WTC11 (cell line): ENCODE measurements around the gene NELFCD. TPM values are rescaled to one million over a fixed set of nuclear protein-coding genes. Genes with fewer than 3 reads are reported as not detected.

Source experiments
- ATAC-seq: fragments of 200-7000 bp; cut with Tn5 transposase; 2 replicates; pipeline ENCODE4 v1.10.0; 2021; ENCODE audit warnings: mild to moderate bottlenecking, moderate library complexity
- CTCF ChIA-PET: fragments of 300-600 bp; sonication (Branson Sonifier 250); formaldehyde crosslinking; loops from one replicate; lab custom pipeline; 2021; ENCODE audit warnings: antibody characterized with exemption; lab: Charles Lee
- POLR2A ChIA-PET: fragments of 350-600 bp; sonication (Branson Sonifier 250); formaldehyde crosslinking; loops from one replicate; lab custom pipeline; 2021; ENCODE audit warnings: antibody characterized with exemption; lab: Charles Lee
- DNase-seq: peaks from one replicate; pipeline ENCODE4 v3.0.0; 2021; ENCODE audit warnings: low spot score
- H3K27ac Mint-ChIP-seq: 2 replicates; pipeline ENCODE4 v1.8.0; 2021; ENCODE audit warnings: mixed read lengths
- H3K27me3 Mint-ChIP-seq: 2 replicates; pipeline ENCODE4 v1.8.0; 2021; ENCODE audit warnings: low read depth, mild to moderate bottlenecking, moderate library complexity, mixed read lengths
- H3K36me3 Mint-ChIP-seq: 2 replicates; pipeline ENCODE4 v1.8.0; 2021; ENCODE audit warnings: mixed read lengths
- H3K4me1 Mint-ChIP-seq: 2 replicates; pipeline ENCODE4 v1.8.0; 2022; ENCODE audit warnings: mixed read lengths
- H3K4me3 Mint-ChIP-seq: 2 replicates; pipeline ENCODE4 v1.8.0; 2021; ENCODE audit warnings: mild to moderate bottlenecking, moderate library complexity, mixed read lengths
- H3K9me3 Mint-ChIP-seq: 2 replicates; pipeline ENCODE4 v1.8.0; 2021; ENCODE audit warnings: mixed read lengths
- CREB1 ChIP-seq: sonication (generic); formaldehyde crosslinking; IDR thresholded peaks from 2 replicates; pipeline ENCODE4 v1.8.0; 2023; ENCODE audit warnings: mild to moderate bottlenecking, missing genetic modification reagents
- E2F1 ChIP-seq: sonication (generic); formaldehyde crosslinking; IDR thresholded peaks from 2 replicates; pipeline ENCODE4 v1.8.0; 2022; ENCODE audit warnings: mild to moderate bottlenecking, missing genetic modification reagents
- E2F4 ChIP-seq: sonication (generic); formaldehyde crosslinking; IDR thresholded peaks from 2 replicates; pipeline ENCODE4 v1.8.1; 2022; ENCODE audit warnings: low read depth, mild to moderate bottlenecking, moderate library complexity, missing genetic modification reagents, borderline replicate concordance
- EMX1 ChIP-seq: fragments of 250-450 bp; sonication (Bioruptor Pico); IDR thresholded peaks from 2 replicates; pipeline ENCODE4 v1.8.0; 2021; ENCODE audit warnings: mild to moderate bottlenecking
- GTF2I ChIP-seq: fragments of 250-450 bp; sonication (Bioruptor Pico); conservative IDR thresholded peaks from 2 replicates; pipeline ENCODE4 v1.4.0; 2021; ENCODE audit warnings: mild to moderate bottlenecking
- HMGXB4 ChIP-seq: sonication (generic); formaldehyde crosslinking; IDR thresholded peaks from 2 replicates; pipeline ENCODE4 v1.8.1; 2023; ENCODE audit warnings: mild to moderate bottlenecking, moderate library complexity, missing genetic modification reagents
- MAX ChIP-seq: sonication (generic); formaldehyde crosslinking; IDR thresholded peaks from 2 replicates; pipeline ENCODE4 v1.8.0; 2022; ENCODE audit warnings: mild to moderate bottlenecking, missing genetic modification reagents
- NFE2L1 ChIP-seq: sonication (generic); formaldehyde crosslinking; IDR thresholded peaks from 2 replicates; pipeline ENCODE4 v1.8.1; 2023; ENCODE audit warnings: missing genetic modification reagents
- NFYB ChIP-seq: sonication (generic); formaldehyde crosslinking; conservative IDR thresholded peaks from 2 replicates; pipeline ENCODE4 v1.8.0; 2022; ENCODE audit warnings: low read depth, missing genetic modification reagents
- OVOL2 ChIP-seq: fragments of 250-450 bp; sonication (Bioruptor Pico); IDR thresholded peaks from 2 replicates; pipeline ENCODE4 v1.9.0; 2021; ENCODE audit warnings: mild to moderate bottlenecking, borderline replicate concordance
- USF2 ChIP-seq: sonication (generic); formaldehyde crosslinking; IDR thresholded peaks from 2 replicates; pipeline ENCODE4 v1.8.1; 2023; ENCODE audit warnings: mild to moderate bottlenecking, missing genetic modification reagents, moderate library complexity
- ZBTB43 ChIP-seq: sonication (generic); formaldehyde crosslinking; IDR thresholded peaks from 2 replicates; pipeline ENCODE4 v1.8.1; 2023; ENCODE audit warnings: mild to moderate bottlenecking, missing genetic modification reagents
- ZNF317 ChIP-seq: sonication (generic); formaldehyde crosslinking; IDR thresholded peaks from 2 replicates; pipeline ENCODE4 v1.8.1; 2023; ENCODE audit warnings: low read depth, mild to moderate bottlenecking, moderate library complexity, missing genetic modification reagents, borderline replicate concordance
- ZNF396 ChIP-seq: fragments of 250-450 bp; sonication (Bioruptor Pico); IDR thresholded peaks from 2 replicates; pipeline ENCODE4 v1.8.0; 2021; ENCODE audit warnings: mild to moderate bottlenecking, moderate library complexity, borderline replicate concordance
- ZNF416 ChIP-seq: fragments of 250-450 bp; sonication (Bioruptor Pico); IDR thresholded peaks from 2 replicates; pipeline ENCODE4 v1.9.0; 2021; ENCODE audit warnings: mild to moderate bottlenecking, inconsistent platforms
- ZNF423 ChIP-seq: fragments of 250-450 bp; sonication (Bioruptor Pico); IDR thresholded peaks from 2 replicates; pipeline ENCODE4 v2.1.2; 2022; ENCODE audit warnings: mild to moderate bottlenecking, moderate library complexity
- ZSCAN18 ChIP-seq: fragments of 250-450 bp; sonication (Bioruptor Pico); IDR thresholded peaks from 2 replicates; pipeline ENCODE4 v2.1.2; 2022; ENCODE audit warnings: mild to moderate bottlenecking, moderate library complexity
- total RNA-seq: library from RNA; stranded (reverse); gene quantifications from 3 replicates; pipeline ENCODE4 v1.2.3, GENCODE V29; 2021

Gene NELFCD
- total RNA-seq, 1 experiment from 2014 or later, result 66.9 TPM

- TF ChIP-seq USF2 (CRISPR knock-in tag), result no peak
These were observed 28.0 kb upstream of the NELFCD start (continued) for GRCh38 chr20:58953050-58953449.

- POLR2A ChIA-PET, result no interaction called here
- H3K27ac Mint-ChIP-seq, result no peak overlapping the region
These were observed 25.0 kb upstream of the NELFCD start for GRCh38 chr20:58956078-58956477.

GRCh38 chr20:58959652-58960051 is 21.4 kb upstream of the NELFCD start:
- no peak overlapping the region; the same call in 1 of the 2 replicates for H3K27ac Mint-ChIP-seq
- no peaks in the 10 kb centered on the region for H3K36me3 Mint-ChIP-seq
- peaks cover 5% of the 10 kb centered on the region for H3K9me3 Mint-ChIP-seq
- TF ChIP-seq ZNF317 (CRISPR knock-in tag) (no peak), ZNF396 (CRISPR knock-in tag) (no peak), HMGXB4 (no peak), ZSCAN18 (CRISPR knock-in tag) (no peak), ZNF416 (CRISPR knock-in tag) (no peak), GTF2I (CRISPR knock-in tag) (no peak), EMX1 (CRISPR knock-in tag) (no peak), ZBTB43 (CRISPR knock-in tag) (no peak), OVOL2 (no peak)
- CTCF ChIA-PET, result interaction anchor here (0.5 kb wide), 1 partner anchor 282 kb away, joined by 3 read pairs; no protein-coding TSS in a partner anchor
- H3K4me3 Mint-ChIP-seq, result no peak overlapping the region
- POLR2A ChIA-PET, result interaction anchor here (0.5 kb wide), 1 partner anchor 281 kb away, joined by 3 read pairs; no protein-coding TSS in a partner anchor
- no peaks in the 10 kb centered on the region for H3K4me1 Mint-ChIP-seq
- ATAC-seq (no peak), DNase-seq (no peak)
- peaks cover 5% of the 10 kb centered on the region; the same call in 1 of the 2 replicates for H3K27me3 Mint-ChIP-seq

More at GRCh38 chr20:58956078-58956477, 25.0 kb upstream of the NELFCD start:
- H3K4me1 Mint-ChIP-seq, result no peaks in the 10 kb centered on the region
- H3K27me3 Mint-ChIP-seq, result 0 out of 2 replicates have a peak, but pooled peaks cover 4% of the 10 kb centered on the region
- no peak overlapping the region for H3K4me3 Mint-ChIP-seq
- TF ChIP-seq CREB1 (CRISPR knock-in tag) (no peak), ZNF423 (CRISPR knock-in tag) (no peak), E2F1 (CRISPR knock-in tag) (no peak), E2F4 (CRISPR knock-in tag) (no peak), NFYB (CRISPR knock-in tag) (no peak), EMX1 (CRISPR knock-in tag) (no peak), NFE2L1 (CRISPR knock-in tag) (no peak), MAX (CRISPR knock-in tag) (no peak)
- DNase-seq (no peak), ATAC-seq (no peak)
- H3K36me3 Mint-ChIP-seq, result no peaks in the 10 kb centered on the region
- CTCF ChIA-PET, result no interaction called here
- H3K9me3 Mint-ChIP-seq, result peaks cover 15% of the 10 kb centered on the region
